Duodenal mucosa (tissue), 2 donors: ENCODE data around the gene GNA14.
"Not testable (repeated sequence)": the region's sequence is repeated elsewhere in the genome, so short reads cannot be mapped to it uniquely, and the experiment has no call there.

ENCODE experiments used
- H3K27ac ChIP-seq: one replicate; pipeline ENCODE4 v1.7.0; 2013; ENCODE audit warnings: low read depth, low read length
- H3K27me3 ChIP-seq, 2 donors: one replicate each; pipeline ENCODE4 v1.7.0; 2013; ENCODE audit warnings: low read length in 2 of 2, control low read depth in 1 of 2; ENCODE audit not compliant: insufficient read depth in 2 of 2, control insufficient read depth in 1 of 2
- H3K36me3 ChIP-seq, 2 donors: one replicate each; pipeline ENCODE4 v1.7.0; 2013; ENCODE audit warnings: low read length in 2 of 2, control low read depth in 1 of 2; ENCODE audit not compliant: insufficient read depth in 2 of 2, control insufficient read depth in 1 of 2
- H3K4me1 ChIP-seq, 2 donors: one replicate each; pipeline ENCODE4 v1.7.0; 2013; ENCODE audit warnings: low read length in 2 of 2, control low read depth in 1 of 2; ENCODE audit not compliant: insufficient read depth in 2 of 2, control insufficient read depth in 1 of 2
- H3K4me3 ChIP-seq, 2 donors: one replicate each; pipeline ENCODE4 v1.7.0; 2013; ENCODE audit warnings: low read length in 2 of 2, low read depth in 1 of 2
- H3K9ac ChIP-seq, 2 donors: one replicate each; pipeline ENCODE4 v1.7.0; 2013; ENCODE audit warnings: low read length in 2 of 2, low read depth in 1 of 2
- H3K9me3 ChIP-seq, 2 donors: one replicate each; pipeline ENCODE4 v1.7.0; 2013; ENCODE audit warnings: low read length in 2 of 2, control low read depth in 1 of 2; ENCODE audit not compliant: control insufficient read depth in 1 of 2

The GNA14 gene

DNA sequence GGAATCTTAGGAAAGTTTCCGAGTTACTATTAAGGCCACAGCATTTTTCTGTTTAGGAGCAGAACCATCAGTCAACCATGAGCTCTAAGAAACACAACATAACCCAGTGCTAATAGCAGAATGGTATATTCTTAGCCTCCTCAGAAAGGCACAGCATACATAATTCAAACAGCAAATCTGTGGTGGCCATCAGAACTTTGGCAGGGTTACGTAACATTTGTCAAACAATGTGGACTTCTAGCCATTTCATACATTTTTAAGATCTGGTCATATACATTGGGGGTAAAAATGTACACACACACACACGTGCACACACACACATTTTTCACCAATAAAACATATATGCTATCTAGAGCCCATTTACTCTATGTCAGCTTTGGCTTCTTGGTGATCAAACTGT lies 225.2 kb downstream of the GNA14 start:
- H3K4me1 ChIP-seq, result peaks cover 0 to 5% of the 10 kb centered on the region in 2 donors
- no peaks in the 10 kb centered on the region for H3K9me3 ChIP-seq
- no peak overlapping the region for H3K4me3 ChIP-seq
- H3K27ac ChIP-seq, result no peak overlapping the region
- no peaks in the 10 kb centered on the region for H3K27me3 ChIP-seq
- H3K9ac ChIP-seq, result no peak overlapping the region
- peaks cover 0 to 6% of the 10 kb centered on the region in 2 donors for H3K36me3 ChIP-seq

- H3K9ac ChIP-seq, result no peak overlapping the region
- H3K27ac ChIP-seq, result no peak overlapping the region
- H3K9me3 ChIP-seq, result no peaks in the 10 kb centered on the region
- no peaks in the 10 kb centered on the region for H3K27me3 ChIP-seq
- H3K4me1 ChIP-seq, result peaks cover 0 to 3% of the 10 kb centered on the region in 2 donors
- peaks cover 0 to 6% of the 10 kb centered on the region in 2 donors for H3K36me3 ChIP-seq
- no peak overlapping the region for H3K4me3 ChIP-seq
Observed at GRCh38 chr9:77421506-77422265, 226.4 kb downstream of the GNA14 start.

- H3K27me3 ChIP-seq, result no peaks in the 10 kb centered on the region
Observed at GRCh38 chr9:77420641-77421040, 227.5 kb downstream of the GNA14 start.

DNA sequence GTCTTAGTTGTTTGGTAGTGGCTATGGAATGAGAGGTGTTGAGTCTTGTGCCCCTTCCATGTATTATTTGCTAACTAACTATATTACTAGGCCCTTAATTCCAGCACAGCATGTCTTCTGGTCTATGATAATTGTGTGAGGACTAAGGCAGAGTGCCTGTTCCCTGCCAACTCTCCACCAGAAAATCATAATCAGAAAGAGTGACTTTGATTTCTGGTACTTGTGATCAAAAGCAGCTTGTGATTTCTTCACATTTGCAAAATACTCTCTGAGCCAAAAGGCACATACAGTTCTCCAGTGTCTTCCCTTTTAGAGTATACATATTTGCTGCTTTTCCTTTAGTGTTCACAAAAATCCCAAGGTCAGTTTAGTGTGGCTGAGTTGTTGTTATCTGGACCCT lies 229.9 kb downstream of the GNA14 start:
- H3K27ac ChIP-seq, result no peak overlapping the region
- no peak overlapping the region for H3K9ac ChIP-seq
- no peaks in the 10 kb centered on the region for H3K27me3 ChIP-seq
- H3K36me3 ChIP-seq, result peaks cover 0 to 10% of the 10 kb centered on the region in 2 donors
- no peaks in the 10 kb centered on the region for H3K4me1 ChIP-seq
- no peaks in the 10 kb centered on the region for H3K9me3 ChIP-seq
- H3K4me3 ChIP-seq, result no peak overlapping the region

More at GRCh38 chr9:77420641-77421040, 227.5 kb downstream of the GNA14 start:
- peaks cover 0 to 9% of the 10 kb centered on the region in 2 donors for H3K36me3 ChIP-seq
- H3K4me3 ChIP-seq, result no peak overlapping the region
- no peaks in the 10 kb centered on the region for H3K9me3 ChIP-seq
- no peaks in the 10 kb centered on the region for H3K4me1 ChIP-seq
- H3K9ac ChIP-seq, result no peak overlapping the region
- no peak overlapping the region for H3K27ac ChIP-seq

DNA sequence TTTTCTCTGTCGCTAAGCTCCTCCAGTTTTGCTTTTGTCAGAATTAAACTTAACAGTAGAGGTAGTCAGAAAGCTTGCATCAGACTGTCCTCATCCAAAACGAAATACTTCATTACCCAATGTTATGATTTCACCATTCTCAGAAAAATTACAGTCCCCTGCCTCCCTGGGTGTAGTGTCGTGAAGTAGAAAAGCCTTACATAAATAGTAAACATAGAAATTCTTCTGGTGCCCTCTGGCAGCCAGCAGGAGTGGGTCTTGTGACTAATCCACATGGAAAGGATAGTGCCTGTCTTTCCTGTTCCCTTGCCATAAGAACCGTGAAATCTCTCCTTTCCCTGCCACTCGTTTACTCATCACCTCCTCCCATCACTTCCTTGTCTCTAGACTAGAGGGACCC lies 230.6 kb downstream of the GNA14 start:
- H3K27me3 ChIP-seq, result no peaks in the 10 kb centered on the region
- H3K36me3 ChIP-seq, result peaks cover 0 to 10% of the 10 kb centered on the region in 2 donors
- H3K9me3 ChIP-seq, result no peaks in the 10 kb centered on the region
- H3K9ac ChIP-seq, result no peak overlapping the region
- no peak overlapping the region for H3K27ac ChIP-seq
- H3K4me1 ChIP-seq, result no peaks in the 10 kb centered on the region
- no peak overlapping the region for H3K4me3 ChIP-seq

- not testable (repeated sequence) for H3K4me1 ChIP-seq, H3K4me3 ChIP-seq, H3K27ac ChIP-seq, H3K9ac ChIP-seq, H3K27me3 ChIP-seq, H3K9me3 ChIP-seq
- H3K36me3 ChIP-seq, result peaks cover 17 to 23% of the 10 kb centered on the region in 2 donors
Observed at GRCh38 chr9:77408521-77408920, 239.6 kb downstream of the GNA14 start.

DNA sequence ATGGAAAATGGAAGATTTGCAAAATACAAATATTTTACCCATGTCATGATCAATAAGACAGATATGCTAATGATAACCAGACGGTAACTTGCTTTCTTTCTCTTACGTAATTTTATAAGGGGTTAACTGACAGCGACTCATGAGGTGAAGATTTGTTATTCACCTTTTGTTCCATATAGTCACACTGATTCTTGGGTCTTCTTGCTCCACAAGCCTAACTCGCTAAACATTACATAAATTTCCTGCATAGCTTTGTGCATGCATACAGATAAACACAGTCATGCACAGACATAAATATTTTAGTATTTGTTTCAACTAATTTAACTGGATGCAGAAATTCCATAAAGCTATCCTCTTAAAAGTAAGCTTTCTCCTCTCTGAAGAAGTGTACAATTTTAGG lies 244.9 kb downstream of the GNA14 start:
- no peak overlapping the region for H3K4me3 ChIP-seq
- H3K4me1 ChIP-seq, result no peaks in the 10 kb centered on the region
- H3K9ac ChIP-seq, result no peak overlapping the region
- peaks cover 0 to 4% of the 10 kb centered on the region in 2 donors for H3K9me3 ChIP-seq
- no peak overlapping the region for H3K27ac ChIP-seq
- peaks cover 17 to 19% of the 10 kb centered on the region in 2 donors for H3K36me3 ChIP-seq
- no peaks in the 10 kb centered on the region for H3K27me3 ChIP-seq

DNA sequence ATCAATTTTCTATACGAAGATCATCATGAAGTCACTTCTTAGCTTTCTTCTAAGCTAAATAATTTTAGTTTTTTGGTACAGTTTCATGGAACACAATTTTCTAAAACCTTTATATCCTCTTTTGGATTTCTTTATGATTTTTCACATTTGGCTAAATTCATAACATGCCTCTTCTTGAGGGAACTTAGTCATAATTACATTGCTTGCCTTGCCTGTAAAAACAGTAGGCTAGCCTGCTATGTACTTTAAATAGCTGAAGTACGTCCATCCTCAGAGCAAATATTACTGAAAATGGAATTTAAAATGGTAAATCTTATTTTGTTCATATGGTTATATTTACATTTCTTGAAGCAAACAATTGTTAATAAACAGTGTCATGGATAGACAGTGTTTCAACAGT lies 245.8 kb downstream of the GNA14 start:
- H3K27me3 ChIP-seq, result no peaks in the 10 kb centered on the region
- no peaks in the 10 kb centered on the region for H3K4me1 ChIP-seq
- no peak overlapping the region for H3K27ac ChIP-seq
- no peaks in the 10 kb centered on the region for H3K9me3 ChIP-seq
- peaks cover 11 to 12% of the 10 kb centered on the region in 2 donors for H3K36me3 ChIP-seq
- no peak overlapping the region for H3K4me3 ChIP-seq
- no peak overlapping the region for H3K9ac ChIP-seq

DNA sequence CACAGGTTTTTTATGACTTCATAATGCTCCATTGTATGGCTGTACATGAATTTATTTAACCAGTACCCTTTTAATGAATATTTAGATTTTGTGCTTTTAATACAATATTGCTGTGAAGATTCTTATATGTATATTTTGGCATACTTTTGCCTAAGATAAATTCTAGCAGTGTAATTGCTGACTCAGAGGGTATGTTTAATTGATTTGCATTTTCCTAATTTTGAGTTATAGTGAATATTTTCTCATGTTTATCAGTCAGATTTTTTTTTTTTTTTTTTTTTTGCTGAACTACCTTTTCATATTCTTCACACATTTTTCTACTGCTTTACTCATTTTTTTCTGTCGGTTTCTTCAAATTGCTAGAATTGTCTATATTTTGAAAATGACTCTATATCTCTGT lies 248.2 kb downstream of the GNA14 start:
- Histone ChIP-seq H3K27me3 (no peaks in the 10 kb centered on the region), H3K4me3 (no peak overlapping the region), H3K9me3 (no peaks in the 10 kb centered on the region)

GRCh38 chr9:77398581-77398980 lies 249.5 kb downstream of the GNA14 start:
- H3K9me3 ChIP-seq, H3K9ac ChIP-seq, H3K27me3 ChIP-seq, H3K27ac ChIP-seq, H3K4me1 ChIP-seq, H3K4me3 ChIP-seq, H3K36me3 ChIP-seq: not testable (repeated sequence)

More for the DNA sequence above, 248.2 kb downstream of the GNA14 start:
- no peaks in the 10 kb centered on the region for H3K36me3 ChIP-seq
- H3K4me1 ChIP-seq, result peaks cover 0 to under 1% of the 10 kb centered on the region in 2 donors
- no peak overlapping the region for H3K27ac ChIP-seq
- no peak overlapping the region for H3K9ac ChIP-seq
